HG03196 (cell line): Measurements from ENCODE around the gene MBNL1.

Experiments used
- ATAC-seq: cut with Tn5 transposase; IDR thresholded peaks from one replicate; pipeline ENCODE4 v1.9.1; 2021; ENCODE audit not compliant: unreplicated experiment

Gene MBNL1

GRCh38 chr3:152470095-152470494, 201.4 kb downstream of the MBNL1 start:
- no peak for ATAC-seq

GRCh38 chr3:152470893-152471292, 202.2 kb downstream of the MBNL1 start:
- no peak for ATAC-seq

- ATAC-seq = peak; percentile 75
These were observed 203.3 kb downstream of the MBNL1 start for GRCh38 chr3:152471814-152472671.

GRCh38 chr3:152472672-152472954, 203.9 kb downstream of the MBNL1 start:
- ATAC-seq = no peak

GRCh38 chr3:152474585-152474984, 205.9 kb downstream of the MBNL1 start:
- ATAC-seq = peak; percentile 58

- ATAC-seq = no peak
These were observed 208.7 kb downstream of the MBNL1 start for GRCh38 chr3:152477422-152477821.

GRCh38 chr3:152480282-152480953, 211.7 kb downstream of the MBNL1 start:
- ATAC-seq = peak; percentile 74

- ATAC-seq = no peak
These were observed 217.6 kb downstream of the MBNL1 start for GRCh38 chr3:152486364-152486763.

GRCh38 chr3:152488449-152488848, 219.7 kb downstream of the MBNL1 start:
- ATAC-seq = no peak

- ATAC-seq = no peak
These were observed 223.2 kb downstream of the MBNL1 start for GRCh38 chr3:152491922-152492321.

GRCh38 chr3:152496286-152496685, 227.6 kb downstream of the MBNL1 start:
- ATAC-seq = no peak

GRCh38 chr3:152496716-152497115, 228.0 kb downstream of the MBNL1 start:
- no peak for ATAC-seq

GRCh38 chr3:152497457-152497856, 228.7 kb downstream of the MBNL1 start:
- no peak for ATAC-seq

GRCh38 chr3:152497890-152498289, 229.2 kb downstream of the MBNL1 start:
- ATAC-seq = no peak

GRCh38 chr3:152499791-152500385, 231.2 kb downstream of the MBNL1 start:
- ATAC-seq = no peak

GRCh38 chr3:152505926-152506325, 237.2 kb downstream of the MBNL1 start:
- peak; percentile 85 for ATAC-seq

- ATAC-seq = no peak
These were observed 240.0 kb downstream of the MBNL1 start for GRCh38 chr3:152508705-152509104.

- peak; percentile 66 for ATAC-seq
These were observed 243.2 kb downstream of the MBNL1 start for GRCh38 chr3:152511904-152512303.

- no peak for ATAC-seq
These were observed 244.7 kb downstream of the MBNL1 start for GRCh38 chr3:152513301-152513960.
